Stomach (tissue), 4 donors: ENCODE results near the gene WIPF1.

ENCODE experiments used
- CTCF ChIP-seq, 7 experiments: fragments of 450-650 bp in 4 of 7; fragments of 200-600 bp in 3 of 7; sonication (generic) in 3 of 7; IDR thresholded peaks; one replicate each; pipeline ENCODE4 v1.5.1; 2016 to 2019; ENCODE audit warnings: antibody characterized with exemption in 7 of 7, control low read depth in 2 of 7, mild to moderate bottlenecking in 1 of 7
- POLR2A ChIP-seq, 4 donors: fragments of 450-650 bp; IDR thresholded peaks; one replicate each; pipeline ENCODE4 v1.6.1; 2016; ENCODE audit warnings: antibody characterized with exemption in 4 of 4, control low read depth in 2 of 4, mild to moderate bottlenecking in 1 of 4, moderate library complexity in 1 of 4
- POLR2AphosphoS5 ChIP-seq, 3 donors: sonication (generic); formaldehyde crosslinking; IDR thresholded peaks; one replicate each; pipeline ENCODE4 v1.6.1; 2016; ENCODE audit warnings: antibody characterized with exemption in 3 of 3

- TF ChIP-seq CTCF (IDR thresholded peaks at IDR 0.05) (no peak), POLR2A (IDR thresholded peaks at IDR 0.05) (no peak), POLR2AphosphoS5 (IDR thresholded peaks at IDR 0.05) (no peak)
Observed at GRCh38 chr2:174599310-174599921, 1.8 kb upstream of the WIPF1 start.
